Aorta (tissue), 5 donors: ENCODE data around the gene KIAA1217. TPM values are rescaled to one million over a fixed set of nuclear protein-coding genes. Genes with fewer than 3 reads are reported as not detected.
A peak's percentile ranks its signal among the peaks of the same experiment; 100 is the strongest.

ENCODE experiments used
- ATAC-seq: fragments of 200-7000 bp; cut with Tn5 transposase; one replicate; pipeline ENCODE4 v1.9.1; 2022; ENCODE audit warnings: moderate library complexity; ENCODE audit not compliant: low FRiP score
- DNase-seq, 2 donors: peaks; one replicate each; pipeline ENCODE4 v3.0.0-alpha.2; 2020
- H3K27ac ChIP-seq, 2 donors: one replicate each; pipeline ENCODE4 v1.5.1; 2013; ENCODE audit warnings: low read length in 2 of 2, mild to moderate bottlenecking in 2 of 2, moderate library complexity in 2 of 2, control low read depth in 1 of 2, inconsistent platforms in 1 of 2, low read depth in 1 of 2
- H3K27me3 ChIP-seq, 2 donors: one replicate each; pipeline ENCODE4 v1.6.1; 2013; ENCODE audit warnings: control low read depth in 1 of 2, low read length in 1 of 2, mild to moderate bottlenecking in 1 of 2, moderate library complexity in 1 of 2; ENCODE audit not compliant: insufficient read depth in 2 of 2, control insufficient read depth in 1 of 2
- H3K36me3 ChIP-seq, 2 donors: one replicate each; pipeline ENCODE4 v1.6.1; 2013; ENCODE audit warnings: control low read depth in 1 of 2, low read length in 1 of 2, mild to moderate bottlenecking in 1 of 2; ENCODE audit not compliant: insufficient read depth in 2 of 2, control insufficient read depth in 1 of 2
- H3K4me1 ChIP-seq, 2 donors: one replicate each; pipeline ENCODE4 v1.6.1; 2013; ENCODE audit warnings: low read length in 2 of 2, control low read depth in 1 of 2, mild to moderate bottlenecking in 1 of 2, moderate library complexity in 1 of 2; ENCODE audit not compliant: insufficient read depth in 2 of 2, control insufficient read depth in 1 of 2
- H3K4me3 ChIP-seq, 2 donors: one replicate each; pipeline ENCODE4 v1.5.1; 2013; ENCODE audit warnings: low read length in 2 of 2, control low read depth in 1 of 2, mild to moderate bottlenecking in 1 of 2
- H3K9me3 ChIP-seq: one replicate; pipeline ENCODE4 v1.6.1; 2013; ENCODE audit warnings: mild to moderate bottlenecking, low read length; ENCODE audit not compliant: control insufficient read depth
- WGBS, 2 donors: extraction: QIAGEN DNeasy Blood & Tissue Kit; methylation state at CpG; one replicate each; pipeline ENCODE4 v1.1.7; 2013; 5-methylcytosine and 5-hydroxymethylcytosine counted together
- intact Hi-C, 2 donors: fragments of 100-400 bp; cut with DNase I; formaldehyde crosslinking; loops; one replicate each; pipeline versions ENCODE4 v1.14.2 to v1.15.0; 2022
- polyA plus RNA-seq, 2 donors: library from polyadenylated mRNA; stranded (reverse); fragments of 200-250 nt; gene quantifications; one replicate each; pipeline ENCODE4 v1.2.3, GENCODE V29; 2013
- total RNA-seq, 2 donors: library from RNA; stranded (reverse); fragmentation: NEBNext Ultra II Directional; extraction: Animal tissue kit (Norgen Biotek cat#: 25700); gene quantifications; one replicate each; pipeline ENCODE4 v1.2.1, GENCODE V29; 2021
- donor health status: healthy with polysubstance abuse.
- donor health status: Bipolar disorder and iron deficiency.
- donor health status: DM: no; HTN: no; CAD: no.
- donor health status: DM: no; HTN: no; CAD: no.
- donor health status: DM: yes; HTN: yes; CAD: no.

Gene KIAA1217
- total and polyA plus RNA-seq, 4 donors: 2.5 to 18.3 (median 11.1) TPM

GRCh38 chr10:24455447-24455846 is 246.5 kb downstream of the KIAA1217 start:
- no peak for DNase-seq
- H3K36me3 ChIP-seq: no peaks in the 10 kb centered on the region
- no peak overlapping the region for H3K4me3 ChIP-seq
- intact Hi-C loops: no loop called here
- no peak for ATAC-seq
- H3K27ac ChIP-seq: no peak overlapping the region
- H3K27me3 ChIP-seq: no peaks in the 10 kb centered on the region
- 97 to 99% methylated on average over 4 of the region's 4 CpGs for WGBS, 2 donors
- H3K4me1 ChIP-seq: peaks cover 0 to 1% of the 10 kb centered on the region in 2 donors
- no peaks in the 10 kb centered on the region for H3K9me3 ChIP-seq

GRCh38 chr10:24456322-24456721 is 247.4 kb downstream of the KIAA1217 start:
- intact Hi-C loops: no loop called here
- Histone ChIP-seq H3K4me1 (peaks cover 0 to 1% of the 10 kb centered on the region in 2 donors), H3K27me3 (no peaks in the 10 kb centered on the region), H3K9me3 (no peaks in the 10 kb centered on the region), H3K4me3 (no peak overlapping the region), H3K36me3 (no peaks in the 10 kb centered on the region), H3K27ac (no peak overlapping the region)
- DNase-seq (no peak), ATAC-seq (no peak)
- WGBS, 2 donors: 78 to 83% methylated on average over 4 of the region's 4 CpGs

DNA sequence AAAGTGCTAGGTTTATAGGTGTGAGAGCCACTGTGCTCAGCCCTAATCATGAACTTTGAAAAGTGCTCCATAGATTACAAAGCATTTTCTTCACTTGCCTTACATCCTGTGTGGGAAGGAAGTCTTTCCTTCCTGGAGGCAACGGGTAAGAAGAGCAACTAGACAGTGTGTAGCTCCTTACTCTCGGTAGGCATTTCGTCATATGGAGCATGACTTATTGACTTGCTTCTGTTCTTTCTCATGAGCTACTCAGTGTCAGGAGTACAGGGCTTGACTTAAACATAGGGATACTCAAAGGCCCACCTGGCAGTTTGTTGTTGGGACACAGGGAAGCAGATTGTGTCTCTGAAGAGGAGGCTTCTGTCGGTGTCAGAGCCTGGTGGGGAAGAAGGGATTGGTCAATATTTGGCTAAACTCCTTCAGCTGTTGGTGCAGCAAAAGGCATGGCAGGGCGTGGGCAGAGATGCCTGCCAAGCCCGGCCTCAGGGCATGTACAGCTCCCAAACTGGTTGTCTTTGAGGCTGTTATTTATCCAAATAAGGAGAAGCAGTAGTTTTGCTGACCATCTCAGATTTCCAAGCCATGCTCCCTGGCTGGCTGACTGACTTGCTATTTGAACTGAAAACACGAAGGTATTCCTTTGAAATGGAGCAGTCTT is 248.9 kb downstream of the KIAA1217 start:
- Histone ChIP-seq H3K9me3 (no peaks in the 10 kb centered on the region), H3K27me3 (no peaks in the 10 kb centered on the region), H3K36me3 (no peaks in the 10 kb centered on the region), H3K4me3 (no peak overlapping the region), H3K27ac (no peak overlapping the region), H3K4me1 (peaks cover 0 to under 1% of the 10 kb centered on the region in 2 donors)
- intact Hi-C loops: no loop called here
- DNase-seq (no peak), ATAC-seq (no peak)
- WGBS, 2 donors: 89 to 92% methylated on average over 7 of the region's 7 CpGs

DNA sequence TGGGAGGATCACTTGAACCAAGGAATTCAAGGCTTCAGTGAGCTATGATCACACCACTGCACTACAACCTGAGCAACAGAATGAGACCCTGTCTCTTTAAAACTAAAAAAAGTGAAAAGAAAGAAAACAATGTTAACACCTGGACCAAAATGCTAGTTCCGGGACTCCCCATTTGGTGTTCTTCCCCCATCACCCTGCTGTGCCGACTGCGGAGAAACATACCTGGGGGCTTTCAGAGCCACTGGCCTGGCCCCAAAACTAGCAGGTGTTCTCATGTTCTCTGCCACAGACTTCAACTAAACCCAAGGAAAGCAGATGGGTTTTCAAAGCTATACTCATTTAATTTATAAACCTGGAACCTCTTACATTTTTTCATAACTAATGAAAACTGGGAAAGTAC is 250.9 kb downstream of the KIAA1217 start:
- WGBS, 2 donors: 96 to 97% methylated on average over 3 of the region's 3 CpGs
- DNase-seq (no peak), ATAC-seq (no peak)
- no peaks in the 10 kb centered on the region for H3K36me3 ChIP-seq
- H3K4me1 ChIP-seq: peaks cover 0 to 3% of the 10 kb centered on the region in 2 donors
- no peaks in the 10 kb centered on the region for H3K9me3 ChIP-seq
- intact Hi-C loops: no loop called here
- no peak overlapping the region for H3K4me3 ChIP-seq
- H3K27ac ChIP-seq: no peak overlapping the region
- no peaks in the 10 kb centered on the region for H3K27me3 ChIP-seq

DNA sequence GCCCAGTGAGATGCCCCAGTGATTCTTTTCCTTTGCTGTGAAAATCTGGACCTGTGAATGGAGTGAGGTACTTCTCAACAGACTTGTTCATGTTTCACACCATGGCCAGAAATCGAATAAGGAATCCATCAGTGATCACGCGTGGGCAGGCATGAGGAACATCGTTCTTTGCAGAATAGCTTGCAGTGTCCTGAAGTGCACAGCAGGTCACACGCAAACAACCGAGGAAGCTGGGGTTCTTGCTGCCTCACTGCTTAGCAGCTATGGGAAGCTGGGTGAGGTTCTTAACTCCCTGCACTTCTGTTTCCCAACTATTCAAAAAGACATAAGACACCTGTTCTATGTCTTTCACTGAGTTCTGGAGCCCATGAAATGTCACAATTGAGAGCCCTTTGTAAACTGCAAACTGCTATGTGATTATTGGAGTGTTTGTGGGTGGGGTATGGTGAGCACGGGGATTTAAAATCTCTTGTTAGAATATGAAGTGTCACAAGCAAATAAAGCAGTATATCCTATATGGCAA is 253.4 kb downstream of the KIAA1217 start:
- Histone ChIP-seq H3K4me3 (no peak overlapping the region), H3K36me3 (no peaks in the 10 kb centered on the region), H3K9me3 (no peaks in the 10 kb centered on the region), H3K27me3 (no peaks in the 10 kb centered on the region), H3K4me1 (peaks cover 3 to 4% of the 10 kb centered on the region in 2 donors), H3K27ac (no peak overlapping the region)
- WGBS, 2 donors: 94 to 97% methylated on average over 7 of the region's 7 CpGs
- DNase-seq: no peak
- ATAC-seq: no peak
- intact Hi-C loops: no loop called here

DNA sequence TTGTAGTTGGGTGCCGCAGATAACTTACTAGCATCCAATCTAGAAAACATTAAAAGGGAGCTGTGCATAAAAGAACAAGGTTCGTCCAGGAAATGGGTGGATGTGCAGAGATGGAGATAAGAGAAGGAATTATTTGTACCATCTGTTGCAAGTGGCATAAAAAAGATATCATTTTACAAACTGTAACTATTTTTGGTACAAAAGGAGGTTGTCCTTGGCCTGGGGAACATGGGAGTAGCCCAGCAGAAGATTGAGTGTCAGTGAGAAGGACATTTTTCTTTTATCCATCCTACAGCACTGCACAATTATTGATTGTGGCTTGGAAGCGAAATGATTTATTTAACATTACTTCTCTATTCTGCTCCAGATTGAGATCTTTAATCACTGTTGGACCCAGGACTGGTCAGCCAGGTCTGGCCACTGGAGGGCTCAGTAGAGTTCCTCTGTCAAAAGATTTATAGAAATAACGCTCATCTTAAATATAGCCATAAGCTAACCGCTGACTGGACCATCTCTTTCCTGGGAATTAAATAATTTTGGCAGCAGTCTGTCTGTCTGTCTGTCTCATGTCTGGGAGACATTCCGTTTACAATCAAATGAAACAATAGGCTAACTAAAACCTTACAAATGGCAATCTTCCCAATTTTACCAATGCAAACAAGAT is 254.1 kb downstream of the KIAA1217 start:
- Histone ChIP-seq H3K4me3 (no peak overlapping the region), H3K4me1 (peaks cover 3 to 4% of the 10 kb centered on the region in 2 donors), H3K27me3 (no peaks in the 10 kb centered on the region), H3K27ac (no peak overlapping the region), H3K36me3 (no peaks in the 10 kb centered on the region), H3K9me3 (no peaks in the 10 kb centered on the region)
- intact Hi-C loops: no loop called here
- 86 to 89% methylated on average over 6 of the region's 6 CpGs for WGBS, 2 donors
- ATAC-seq (no peak), DNase-seq (no peak)

DNA sequence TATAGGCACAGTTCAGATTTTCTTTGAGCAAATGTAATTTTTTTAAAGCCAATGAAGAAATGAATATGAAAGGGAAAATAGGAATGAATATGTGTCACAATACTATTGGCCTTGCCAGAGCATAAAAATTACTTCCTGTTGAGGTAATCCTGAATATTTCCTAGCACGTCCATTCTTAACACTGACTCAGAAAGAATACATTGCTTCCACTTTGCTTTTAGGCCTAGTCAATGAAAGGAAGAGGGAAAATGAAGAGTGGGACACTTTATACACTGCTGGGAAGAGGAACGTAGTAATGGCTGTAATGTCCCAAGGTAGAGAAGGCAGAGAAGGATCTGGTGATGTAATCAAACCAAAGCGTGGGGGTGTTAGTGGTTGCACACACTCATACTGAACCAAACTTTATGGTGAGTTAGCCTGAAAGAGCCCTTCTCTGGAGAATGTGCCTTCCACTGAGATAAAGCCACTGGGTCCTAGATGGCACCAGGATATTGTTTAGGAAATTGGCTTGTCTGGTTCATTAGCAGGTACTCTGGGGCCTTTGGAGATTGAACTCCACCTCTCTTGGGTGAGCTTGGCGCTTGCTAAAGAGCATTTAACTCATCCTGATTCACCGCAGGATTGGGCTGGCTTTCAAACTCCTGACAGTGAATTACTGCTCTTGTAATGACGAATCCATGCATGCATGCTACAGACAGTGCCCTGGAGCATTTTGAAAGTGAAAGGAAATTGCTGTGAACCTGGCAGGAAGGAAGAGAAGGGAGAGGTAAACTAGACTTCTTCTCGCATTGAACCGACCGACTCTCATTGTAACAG is 254.9 kb downstream of the KIAA1217 start:
- Histone ChIP-seq H3K27me3 (no peaks in the 10 kb centered on the region), H3K27ac (no peak overlapping the region), H3K36me3 (no peaks in the 10 kb centered on the region), H3K4me3 (no peak overlapping the region), H3K4me1 (peaks cover 3 to 4% of the 10 kb centered on the region in 2 donors), H3K9me3 (no peaks in the 10 kb centered on the region)
- DNase-seq: no peak
- ATAC-seq: no peak
- intact Hi-C loops: no loop called here
- 80 to 81% methylated on average over 9 of the region's 9 CpGs for WGBS, 2 donors

- 38 to 43% methylated on average over 14 of the region's 14 CpGs for WGBS, 2 donors
- ATAC-seq: no peak
- Histone ChIP-seq H3K36me3 (no peaks in the 10 kb centered on the region), H3K27ac (peak overlapping the region in 1 of 2 donors; percentile 17), H3K9me3 (no peaks in the 10 kb centered on the region), H3K4me3 (no peak overlapping the region), H3K4me1 (peaks cover 3 to 4% of the 10 kb centered on the region in 2 donors), H3K27me3 (no peaks in the 10 kb centered on the region)
- DNase-seq: no peak
- intact Hi-C loops: loop anchor here in 1 of 2 donors (5.0 kb wide), 1 partner anchor 38 kb away; no protein-coding TSS in a partner anchor
Observed at GRCh38 chr10:24465124-24465874, 256.4 kb downstream of the KIAA1217 start.
